Transverse colon (tissue), 4 donors: Measurements from ENCODE around the gene STOX2. TPM values are rescaled to one million over a fixed set of nuclear protein-coding genes. Genes with fewer than 3 reads are reported as not detected.

Experiments used
- DNase-seq: peaks from one replicate; pipeline ENCODE4 v3.0.0-alpha.2; 2019
- H3K27ac ChIP-seq, 4 donors: fragments of 200-600 bp; sonication (generic); 2 replicates each; pipeline ENCODE4 v1.5.1; 2016 to 2018; ENCODE audit warnings: inconsistent platforms in 4 of 4
- H3K27me3 ChIP-seq: fragments of 200-600 bp; sonication (generic); 2 replicates; pipeline ENCODE4 v1.5.1; 2017; ENCODE audit warnings: inconsistent platforms
- H3K36me3 ChIP-seq, 4 donors: fragments of 200-600 bp; sonication (generic); 2 replicates each; pipeline ENCODE4 v1.5.1; 2017 to 2019; ENCODE audit warnings: inconsistent platforms in 4 of 4
- H3K4me1 ChIP-seq, 4 donors: fragments of 200-600 bp; sonication (generic); 2 replicates each; pipeline ENCODE4 v1.5.1; 2017 to 2020; ENCODE audit warnings: inconsistent platforms in 4 of 4
- H3K4me3 ChIP-seq, 4 donors: fragments of 200-600 bp; sonication (generic); 1 replicate in 1 of 4; 2 replicates in 3 of 4; pipeline versions ENCODE4 v1.5.1 to v1.6.1; 2017 to 2019; ENCODE audit warnings: inconsistent platforms in 4 of 4
- H3K9me3 ChIP-seq, 2 donors: fragments of 200-600 bp; sonication (generic); 2 replicates each; pipeline ENCODE4 v1.5.1; 2017 to 2019; ENCODE audit warnings: inconsistent platforms in 2 of 2
- CTCF ChIP-seq, 5 experiments: fragments of 200-600 bp in 3 of 5; fragments of 450-650 bp in 2 of 5; sonication (generic) in 3 of 5; IDR thresholded peaks; 1 replicate in 2 of 5; 2 replicates in 3 of 5; pipeline ENCODE4 v1.5.1; 2016 to 2017; ENCODE audit warnings: antibody characterized with exemption in 5 of 5, inconsistent platforms in 3 of 5, mild to moderate bottlenecking in 2 of 5, moderate library complexity in 1 of 5
- EP300 ChIP-seq: sonication (generic); formaldehyde crosslinking; IDR thresholded peaks from one replicate; pipeline ENCODE4 v1.6.1; 2017; ENCODE audit warnings: antibody characterized with exemption, low read depth
- POLR2A ChIP-seq: fragments of 450-650 bp; IDR thresholded peaks from one replicate; pipeline ENCODE4 v1.6.1; 2016; ENCODE audit warnings: antibody characterized with exemption, mild to moderate bottlenecking, moderate library complexity
- POLR2AphosphoS5 ChIP-seq, 3 donors: sonication (generic); formaldehyde crosslinking; IDR thresholded peaks; one replicate each; pipeline ENCODE4 v1.6.1; 2016; ENCODE audit warnings: antibody characterized with exemption in 3 of 3
- WGBS, 2 donors: methylation state at CpG; one replicate each; pipeline ENCODE4 v1.1.5; 2018; ENCODE audit warnings: low coverage in 1 of 2; 5-methylcytosine and 5-hydroxymethylcytosine counted together
- in situ Hi-C, 4 donors: fragments of 200-750 bp; cut with MboI; loops; one replicate each; pipeline versions ENCODE4 v1.15.0 to v1.15.1; 2017; ENCODE audit warnings: low sequenced_read_pairs in 3 of 4, low pct_ligation_motif_present in 1 of 4, low pct_unique_long_range_greater_than_20kb in 1 of 4
- intact Hi-C: fragments of 100-400 bp; cut with DNase I; formaldehyde crosslinking; loops from one replicate; pipeline ENCODE4 v1.15.1; 2023; ENCODE audit warnings: low total_unique reads
- total RNA-seq, 4 donors: library from RNA; depleted of rRNA; stranded (reverse); fragments of >200 nt; gene quantifications; one replicate each; pipeline ENCODE4 v1.1.0, GENCODE V29; 2016

The STOX2 gene
- total RNA-seq, 4 donors from 2014 or later, result 0.37 to 90.8 (median 7.7) TPM

- Histone ChIP-seq H3K4me3 (no peak overlapping the region), H3K9me3 (no peaks in the 10 kb centered on the region), H3K27ac (no peak overlapping the region), H3K36me3 (no peaks in the 10 kb centered on the region), H3K27me3 (no peaks in the 10 kb centered on the region), H3K4me1 (no peaks in the 10 kb centered on the region)
- 89 to 90% methylated on average over 4 to 6 of the region's 6 CpGs for WGBS, 2 donors
- in situ Hi-C loops (no loop called here), intact Hi-C loops (no loop called here)
- TF ChIP-seq POLR2A, result no peak
- no peak for TF ChIP-seq POLR2AphosphoS5 (IDR thresholded peaks at IDR 0.05)
- TF ChIP-seq EP300, result no peak
- TF ChIP-seq CTCF (IDR thresholded peaks at IDR 0.05), result no peak
- no peak for DNase-seq
These were observed 109.2 kb downstream of the STOX2 start for GRCh38 chr4:184014301-184014700.

- in situ Hi-C loops (no loop called here), intact Hi-C loops (no loop called here)
- no peak overlapping the region for H3K4me3 ChIP-seq
- no peaks in the 10 kb centered on the region for H3K4me1 ChIP-seq
- TF ChIP-seq EP300 (no peak), CTCF (IDR thresholded peaks at IDR 0.05) (no peak), POLR2A (no peak), POLR2AphosphoS5 (IDR thresholded peaks at IDR 0.05) (peak in 1 of 3 donors; percentile 13)
- no peaks in the 10 kb centered on the region for H3K9me3 ChIP-seq
- no peaks in the 10 kb centered on the region for H3K36me3 ChIP-seq
- peak overlapping the region; percentile 9 to 49 (median 38) for H3K27ac ChIP-seq
- no peaks in the 10 kb centered on the region for H3K27me3 ChIP-seq
- 69 to 70% methylated on average over 15 to 20 of the region's 20 CpGs for WGBS, 2 donors
- no peak for DNase-seq
These were observed 111.9 kb downstream of the STOX2 start for GRCh38 chr4:184016759-184017668.

GRCh38 chr4:184019076-184019475 is 114.0 kb downstream of the STOX2 start:
- in situ Hi-C loops, result no loop called here
- no peak for DNase-seq
- WGBS, 2 donors, result 69 to 75% methylated on average over 1 of the region's 1 CpG

More at GRCh38 chr4:184019076-184019475, 114.0 kb downstream of the STOX2 start:
- no peaks in the 10 kb centered on the region for H3K36me3 ChIP-seq
- no peak for TF ChIP-seq POLR2AphosphoS5 (IDR thresholded peaks at IDR 0.05)
- no peak for TF ChIP-seq EP300
- TF ChIP-seq CTCF (IDR thresholded peaks at IDR 0.05), result no peak
- TF ChIP-seq POLR2A, result no peak
- intact Hi-C loops, result no loop called here
- no peaks in the 10 kb centered on the region for H3K27me3 ChIP-seq
- no peak overlapping the region for H3K4me3 ChIP-seq
- no peak overlapping the region for H3K27ac ChIP-seq
- no peaks in the 10 kb centered on the region for H3K4me1 ChIP-seq
- no peaks in the 10 kb centered on the region for H3K9me3 ChIP-seq
